Measurements from ENCODE around the gene SNRPD1. TPM values are rescaled to one million over a fixed set of nuclear protein-coding genes. Genes with fewer than 3 reads are reported as not detected.
A peak's percentile ranks its signal among the peaks of the same experiment; 100 is the strongest.
"Not testable (repeated sequence)": the region's sequence is repeated elsewhere in the genome, so short reads cannot be mapped to it uniquely, and the experiment has no call there.

The SNRPD1 gene
- total RNA-seq, 1 experiment from 2014 or later: 134 TPM

- CTCF ChIA-PET: no interaction called here
- H3K4me1 ChIP-seq (ENCODE audit: control insufficient read depth in 1 of 2, insufficient read depth in 2 of 2, low read length in 2 of 2): peaks cover 3 to 7% of the 10 kb centered on the region in 2 experiments; a peak in 2 of 4 replicates
- H3K9me2 ChIP-seq (ENCODE audit: insufficient read depth): no peaks in the 10 kb centered on the region
- no peak overlapping the region for H3K4me3 ChIP-seq (replicated peaks in 1 of 2; ENCODE audit: low read depth in 1 of 2, low read length in 2 of 2)
- H2AFZ ChIP-seq (ENCODE audit: low read depth, low read length, poor library complexity, severe bottlenecking): no peak overlapping the region
- DNase-seq (ENCODE audit: low read depth, low spot score) (no peak), ATAC-seq (no peak)
- H4K20me1 ChIP-seq (ENCODE audit: insufficient read depth): no peaks in the 10 kb centered on the region
- H3K9ac ChIP-seq (ENCODE audit: low read length): no peak overlapping the region
- peaks cover 1% of the 10 kb centered on the region for H3K79me2 ChIP-seq (ENCODE audit: insufficient read depth, low read length)
- no TSS peak for BruUV-seq (replicated peaks)
- no peaks in the 10 kb centered on the region for H3K27me3 ChIP-seq (ENCODE audit: insufficient read depth, low read length)
- POLR2A ChIA-PET: no interaction called here
- H3K36me3 ChIP-seq (ENCODE audit: control insufficient read depth in 1 of 2, insufficient read depth in 2 of 2, low read length in 2 of 2): no peaks in the 10 kb centered on the region
- TF ChIP-seq EZH2phosphoT487 (IDR thresholded peaks at IDR 0.05; ENCODE audit: borderline replicate concordance) (no peak), EGR1 (IDR thresholded peaks at IDR 0.05; ENCODE audit: low read depth) (no peak), SIN3A (IDR thresholded peaks at IDR 0.05; ENCODE audit: low read depth) (no peak)
- no peak overlapping the region for H3K4me2 ChIP-seq (ENCODE audit: low read length)
- intact Hi-C loops (cut with micrococcal nuclease): no loop called here
- H3K9me3 ChIP-seq (ENCODE audit: control insufficient read depth in 1 of 2, insufficient read depth in 1 of 2, low read depth in 1 of 2, low read length in 2 of 2): no peaks in the 10 kb centered on the region
- RAD21 ChIA-PET (ENCODE audit: low non-redundant PET in 1 of 2, low total read pairs in 2 of 2, uncharacterized antibody in 2 of 2, unreplicated experiment in 2 of 2): no interaction called here
- no peak overlapping the region for H3K27ac ChIP-seq (ENCODE audit: low read depth, low read length)
Measured at GRCh38 chr18:21605213-21605612, 6.9 kb upstream of the SNRPD1 start.

- ChIA-PET CTCF (interaction anchor here (0.6 to 5.0 kb wide), 7 partner anchors 9 to 876 kb away, joined by 3 to 66 read pairs (median 5); partner anchors contain the start of gene ESCO1), POLR2A (interaction anchor here (1.2 to 3.2 kb wide), 2 partner anchors 11 to 64 kb away, joined by 3 to 26 read pairs; partner anchors contain the start of gene ESCO1)
- Histone ChIP-seq H3K4me1 (ENCODE audit: control insufficient read depth in 1 of 2, insufficient read depth in 2 of 2, low read length in 2 of 2) (peaks cover 4 to 25% of the 10 kb centered on the region in 2 experiments; a peak in 2 of 4 replicates), H3K79me2 (ENCODE audit: insufficient read depth, low read length) (peaks cover 46% of the 10 kb centered on the region), H4K20me1 (ENCODE audit: insufficient read depth) (peaks cover 19% of the 10 kb centered on the region; the same call in 1 of the 2 replicates), H3K4me2 (ENCODE audit: low read length) (peak overlapping the region; percentile 84), H3K4me3 (replicated peaks in 1 of 2; ENCODE audit: low read depth in 1 of 2, low read length in 2 of 2) (peak overlapping the region; percentile 1 to 100; a peak in 3 of 4 replicates), H3K36me3 (ENCODE audit: control insufficient read depth in 1 of 2, insufficient read depth in 2 of 2, low read length in 2 of 2) (peaks cover 4 to 21% of the 10 kb centered on the region in 2 experiments; a peak in 2 of 4 replicates), H3K9ac (ENCODE audit: low read length) (peak overlapping the region; percentile 100), H3K27ac (ENCODE audit: low read depth, low read length) (peak overlapping the region; percentile 89; the same call in 1 of the 2 replicates)
- intact Hi-C loops (cut with micrococcal nuclease): loop anchor here (1.0 to 5.0 kb wide), 2 partner anchors 10 to 131 kb away; partner anchors contain the start of gene MIB1
- DNase-seq (ENCODE audit: low read depth, low spot score); H3K9me2 ChIP-seq (ENCODE audit: insufficient read depth); H2AFZ ChIP-seq (ENCODE audit: low read depth, low read length, poor library complexity, severe bottlenecking); H3K9me3 ChIP-seq (ENCODE audit: control insufficient read depth in 1 of 2, insufficient read depth in 1 of 2, low read depth in 1 of 2, low read length in 2 of 2); H3K27me3 ChIP-seq (ENCODE audit: insufficient read depth, low read length); RAD21 ChIA-PET (ENCODE audit: low non-redundant PET in 1 of 2, low total read pairs in 2 of 2, uncharacterized antibody in 2 of 2, unreplicated experiment in 2 of 2); BruUV-seq (replicated peaks): not testable (repeated sequence)
- peak; percentile 42 for ATAC-seq
Measured at GRCh38 chr18:21611401-21612124, 551 bp upstream of the SNRPD1 start.

- H3K4me3 ChIP-seq (replicated peaks in 1 of 2; ENCODE audit: low read depth in 1 of 2, low read length in 2 of 2); H3K4me2 ChIP-seq (ENCODE audit: low read length); H3K27ac ChIP-seq (ENCODE audit: low read depth, low read length); H3K27me3 ChIP-seq (ENCODE audit: insufficient read depth, low read length); H3K9ac ChIP-seq (ENCODE audit: low read length); ATAC-seq; intact Hi-C loops (cut with micrococcal nuclease); H3K4me1 ChIP-seq (ENCODE audit: control insufficient read depth in 1 of 2, insufficient read depth in 2 of 2, low read length in 2 of 2); DNase-seq (ENCODE audit: low read depth, low spot score); POLR2A ChIA-PET; BruUV-seq (replicated peaks); H3K9me2 ChIP-seq (ENCODE audit: insufficient read depth); H2AFZ ChIP-seq (ENCODE audit: low read depth, low read length, poor library complexity, severe bottlenecking); H3K9me3 ChIP-seq (ENCODE audit: control insufficient read depth in 1 of 2, insufficient read depth in 1 of 2, low read depth in 1 of 2, low read length in 2 of 2); RAD21 ChIA-PET (ENCODE audit: low non-redundant PET in 1 of 2, low total read pairs in 2 of 2, uncharacterized antibody in 2 of 2, unreplicated experiment in 2 of 2): not testable (repeated sequence)
- peaks cover 30% of the 10 kb centered on the region for H4K20me1 ChIP-seq (ENCODE audit: insufficient read depth)
- CTCF ChIA-PET: interaction anchor here (1.9 kb wide), 1 partner anchor 10 kb away, joined by 6 read pairs; the partner anchor contains the start of gene SNRPD1
- peaks cover 100% of the 10 kb centered on the region for H3K79me2 ChIP-seq (ENCODE audit: insufficient read depth, low read length)
- H3K36me3 ChIP-seq (ENCODE audit: control insufficient read depth in 1 of 2, insufficient read depth in 2 of 2, low read length in 2 of 2): peaks cover 21 to 46% of the 10 kb centered on the region in 2 experiments
Measured at GRCh38 chr18:21621640-21622039, 9.5 kb downstream of the SNRPD1 start.

Data from HCT116 (cell line).